Measurements from ENCODE around the gene FDX2. TPM values are rescaled to one million over a fixed set of nuclear protein-coding genes. Genes with fewer than 3 reads are reported as not detected.
A peak's percentile ranks its signal among the peaks of the same experiment; 100 is the strongest.

FDX2 gene
- total and polyA plus RNA-seq, 2 donors (not counting 1 experiment from before 2014, with no cell fraction given), result 13.9 to 21.5 TPM

DNA sequence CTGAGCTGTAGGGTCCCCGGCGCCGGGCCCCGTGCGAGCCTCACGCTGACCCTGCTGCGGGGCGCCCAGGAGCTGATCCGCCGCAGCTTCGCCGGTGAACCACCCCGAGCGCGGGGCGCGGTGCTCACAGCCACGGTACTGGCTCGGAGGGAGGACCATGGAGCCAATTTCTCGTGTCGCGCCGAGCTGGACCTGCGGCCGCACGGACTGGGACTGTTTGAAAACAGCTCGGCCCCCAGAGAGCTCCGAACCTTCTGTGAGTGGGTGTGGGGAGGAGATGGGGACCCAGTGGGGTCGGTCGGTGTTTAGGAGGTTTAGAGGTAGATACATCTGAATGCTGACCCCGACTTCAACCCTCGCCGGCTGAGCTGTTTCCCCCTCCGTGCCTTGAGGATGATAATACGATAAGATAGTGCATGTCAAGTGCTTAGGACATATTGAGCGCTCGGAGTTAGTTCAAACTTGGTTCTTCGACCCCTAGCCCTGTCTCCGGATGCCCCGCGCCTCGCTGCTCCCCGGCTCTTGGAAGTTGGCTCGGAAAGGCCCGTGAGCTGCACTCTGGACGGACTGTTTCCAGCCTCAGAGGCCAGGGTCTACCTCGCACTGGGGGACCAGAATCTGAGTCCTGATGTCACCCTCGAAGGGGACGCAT is 24.1 kb downstream of the FDX2 start:
- ATAC-seq (ENCODE audit: low read depth), result no peak
- Histone ChIP-seq H3K9ac (ENCODE audit: low read length) (peak overlapping the region; percentile 64), H3K9me3 (ENCODE audit: control extremely low read depth in 1 of 3, control insufficient read depth in 2 of 3, insufficient read depth in 1 of 3, low read length in 2 of 3) (peaks cover 0 to 76% (median 0%) of the 10 kb centered on the region in 3 donors), H3K36me3 (replicated peaks in 1 of 2; ENCODE audit: control extremely low read depth in 1 of 2, control insufficient read depth in 1 of 2, extremely low read depth in 1 of 2, insufficient read depth in 2 of 2, low read length in 1 of 2) (no peaks in the 10 kb centered on the region), H3K27ac (ENCODE audit: low read length in 2 of 2) (no peak overlapping the region), H3K4me3 (ENCODE audit: control extremely low read depth in 1 of 5, extremely low read depth in 1 of 5, insufficient read depth in 1 of 5, low read depth in 2 of 5, low read length in 4 of 5) (peak overlapping the region in 4 of 5 experiments; percentile 33 to 63 (median 42)), H3K27me3 (replicated peaks in 1 of 4; ENCODE audit: control extremely low read depth in 1 of 4, control insufficient read depth in 3 of 4, insufficient read depth in 4 of 4, low read length in 3 of 4) (peaks cover 0 to 94% (median 62%) of the 10 kb centered on the region in 4 experiments), H2AFZ (ENCODE audit: insufficient read depth, low read depth, low read length, poor library complexity, severe bottlenecking) (peak overlapping the region; percentile 66), H3K4me1 (ENCODE audit: control insufficient read depth in 2 of 2, insufficient read depth in 2 of 2, low read length in 2 of 2) (peaks cover 92 to 95% of the 10 kb centered on the region in 2 donors), H3K79me2 (ENCODE audit: control insufficient read depth, insufficient read depth, low read length) (no peaks in the 10 kb centered on the region), H3K4me2 (replicated peaks; ENCODE audit: low read depth, low read length, poor library complexity, severe bottlenecking) (peak overlapping the region; percentile 96), H4K20me1 (ENCODE audit: control insufficient read depth, insufficient read depth, low read length, poor library complexity, severe bottlenecking) (peaks cover 29% of the 10 kb centered on the region)
- DNase-seq, result peak; percentile 73
- POLR2A ChIA-PET, result interaction anchor here (0.5 to 1.1 kb wide), 5 partner anchors 21 to 1290 kb away, joined by 3 to 6 read pairs (median 3); partner anchors contain the start of genes ICAM1 and RAVER1
- TF ChIP-seq EZH2 (IDR thresholded peaks at IDR 0.05; ENCODE audit: borderline replicate concordance, insufficient read depth, low read depth, low read length, poor library complexity, severe bottlenecking), result peak; percentile 28
- TF ChIP-seq, protein P1, sequence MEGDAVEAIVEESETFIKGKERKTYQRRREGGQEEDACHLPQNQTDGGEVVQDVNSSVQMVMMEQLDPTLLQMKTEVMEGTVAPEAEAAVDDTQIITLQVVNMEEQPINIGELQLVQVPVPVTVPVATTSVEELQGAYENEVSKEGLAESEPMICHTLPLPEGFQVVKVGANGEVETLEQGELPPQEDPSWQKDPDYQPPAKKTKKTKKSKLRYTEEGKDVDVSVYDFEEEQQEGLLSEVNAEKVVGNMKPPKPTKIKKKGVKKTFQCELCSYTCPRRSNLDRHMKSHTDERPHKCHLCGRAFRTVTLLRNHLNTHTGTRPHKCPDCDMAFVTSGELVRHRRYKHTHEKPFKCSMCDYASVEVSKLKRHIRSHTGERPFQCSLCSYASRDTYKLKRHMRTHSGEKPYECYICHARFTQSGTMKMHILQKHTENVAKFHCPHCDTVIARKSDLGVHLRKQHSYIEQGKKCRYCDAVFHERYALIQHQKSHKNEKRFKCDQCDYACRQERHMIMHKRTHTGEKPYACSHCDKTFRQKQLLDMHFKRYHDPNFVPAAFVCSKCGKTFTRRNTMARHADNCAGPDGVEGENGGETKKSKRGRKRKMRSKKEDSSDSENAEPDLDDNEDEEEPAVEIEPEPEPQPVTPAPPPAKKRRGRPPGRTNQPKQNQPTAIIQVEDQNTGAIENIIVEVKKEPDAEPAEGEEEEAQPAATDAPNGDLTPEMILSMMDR (IDR thresholded peaks at IDR 0.05), result no peak
- CTCF ChIA-PET, result interaction anchor here (0.8 to 8.5 kb wide), 9 partner anchors 12 to 134 kb away, joined by 3 to 116 read pairs (median 5); partner anchors contain the start of genes ICAM1 and TYK2
- H3K4me3 Mint-ChIP-seq, result peak overlapping the region; percentile 87
- no peaks in the 10 kb centered on the region for H3K9me3 Mint-ChIP-seq (ENCODE audit: insufficient read depth)
- H3K4me1 Mint-ChIP-seq, result peaks cover 75% of the 10 kb centered on the region
- 4% methylated on average over 48 of the region's 49 CpGs for WGBS (ENCODE audit: insufficient coverage)
- H3K27ac Mint-ChIP-seq, result peak overlapping the region; percentile 65
- intact Hi-C loops (cut with micrococcal nuclease), result loop anchor here (1.0 kb wide), 1 partner anchor 21 kb away; no protein-coding TSS in a partner anchor
- H3K27me3 Mint-ChIP-seq, result peaks cover 45% of the 10 kb centered on the region

Data from B cell (primary cell).